SU-DHL-6 (cell line): ENCODE results near the gene B3GLCT.

Source experiments
- EZH2phosphoT487 ChIP-seq: fragments of 200-600 bp; sonication (generic), shearing (Covaris generic); conservative IDR thresholded peaks from 2 replicates; pipeline ENCODE4 v1.6.1; 2018; ENCODE audit warnings: mild to moderate bottlenecking, antibody characterized with exemption, low read length, moderate library complexity, mixed read lengths
- TF ChIP-seq, protein P1 (sequence below): fragments of 200-600 bp; sonication (generic); IDR thresholded peaks from one replicate; pipeline ENCODE4 v1.5.1; 2017; ENCODE audit warnings: antibody characterized with exemption, mild to moderate bottlenecking, low read length, moderate library complexity; ENCODE audit not compliant: insufficient read depth, poor library complexity, severe bottlenecking

DNA sequence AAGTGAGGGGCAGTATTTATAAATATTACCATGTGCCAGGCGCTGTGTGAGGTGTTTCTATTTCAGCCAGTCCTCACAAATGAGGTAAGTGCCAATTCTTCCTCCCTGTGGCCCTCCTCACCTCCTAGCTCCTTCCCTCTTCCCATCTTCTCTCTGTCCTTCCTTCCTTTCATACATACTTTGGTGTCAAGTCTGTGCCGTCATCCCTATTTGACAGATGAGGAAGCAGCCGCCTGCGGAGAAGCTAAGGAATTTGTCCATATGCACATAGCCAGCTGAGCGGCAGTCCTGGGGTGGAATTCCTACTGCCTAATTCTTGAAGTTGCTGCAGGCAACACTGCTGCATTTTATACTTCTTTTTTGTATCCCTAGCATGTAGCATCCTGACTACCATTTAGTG lies 150.8 kb downstream of the B3GLCT start:
- TF ChIP-seq, protein P1, sequence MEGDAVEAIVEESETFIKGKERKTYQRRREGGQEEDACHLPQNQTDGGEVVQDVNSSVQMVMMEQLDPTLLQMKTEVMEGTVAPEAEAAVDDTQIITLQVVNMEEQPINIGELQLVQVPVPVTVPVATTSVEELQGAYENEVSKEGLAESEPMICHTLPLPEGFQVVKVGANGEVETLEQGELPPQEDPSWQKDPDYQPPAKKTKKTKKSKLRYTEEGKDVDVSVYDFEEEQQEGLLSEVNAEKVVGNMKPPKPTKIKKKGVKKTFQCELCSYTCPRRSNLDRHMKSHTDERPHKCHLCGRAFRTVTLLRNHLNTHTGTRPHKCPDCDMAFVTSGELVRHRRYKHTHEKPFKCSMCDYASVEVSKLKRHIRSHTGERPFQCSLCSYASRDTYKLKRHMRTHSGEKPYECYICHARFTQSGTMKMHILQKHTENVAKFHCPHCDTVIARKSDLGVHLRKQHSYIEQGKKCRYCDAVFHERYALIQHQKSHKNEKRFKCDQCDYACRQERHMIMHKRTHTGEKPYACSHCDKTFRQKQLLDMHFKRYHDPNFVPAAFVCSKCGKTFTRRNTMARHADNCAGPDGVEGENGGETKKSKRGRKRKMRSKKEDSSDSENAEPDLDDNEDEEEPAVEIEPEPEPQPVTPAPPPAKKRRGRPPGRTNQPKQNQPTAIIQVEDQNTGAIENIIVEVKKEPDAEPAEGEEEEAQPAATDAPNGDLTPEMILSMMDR = no peak
- TF ChIP-seq EZH2phosphoT487 = no peak
